Forelimb muscle (tissue), 1 donor: ENCODE results near the gene CYP1A2. TPM values are rescaled to one million over a fixed set of nuclear protein-coding genes. Genes with fewer than 3 reads are reported as not detected.

Source experiments
- DNase-seq: peaks from one replicate; pipeline ENCODE4 v3.0.0-alpha.2; 2013; ENCODE audit warnings: low read depth
- polyA plus RNA-seq: library from polyadenylated mRNA; unstranded; fragments of 120-200 nt; gene quantifications from one replicate; pipeline ENCODE4 v1.2.1, GENCODE V29; 2013; ENCODE audit not compliant: insufficient read length

The CYP1A2 gene
- polyA plus RNA-seq, 1 donor: 0.10 TPM

DNA sequence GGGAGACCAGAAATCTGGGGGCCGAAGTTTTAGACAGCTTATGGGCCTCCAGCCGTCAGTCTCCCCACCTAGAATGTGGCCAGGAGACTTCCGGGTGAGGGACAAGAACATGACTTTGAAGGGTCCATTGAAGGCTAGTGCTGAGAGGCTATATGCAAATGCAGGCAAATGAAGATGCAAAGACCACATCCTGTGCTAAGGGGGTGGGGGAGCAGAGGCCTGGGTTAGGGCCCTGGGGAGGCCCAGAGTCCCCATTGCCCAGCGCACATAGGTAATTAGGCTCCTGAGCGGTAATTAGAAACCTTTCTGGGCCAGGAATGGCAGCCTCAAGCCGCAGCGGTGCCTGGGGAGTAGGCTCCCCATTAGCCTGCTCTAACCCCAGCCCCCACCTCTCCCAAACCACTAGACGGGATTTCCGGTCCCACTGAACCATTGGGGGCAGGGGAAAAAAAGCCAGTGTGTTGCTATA lies 40.1 kb downstream of the CYP1A2 start:
- DNase-seq: no peak

GRCh38 chr15:74789171-74789631 lies 40.6 kb downstream of the CYP1A2 start:
- no peak for DNase-seq

GRCh38 chr15:74789741-74790079 lies 41.1 kb downstream of the CYP1A2 start:
- DNase-seq: no peak

GRCh38 chr15:74790080-74790916 lies 41.7 kb downstream of the CYP1A2 start:
- no peak for DNase-seq

DNA sequence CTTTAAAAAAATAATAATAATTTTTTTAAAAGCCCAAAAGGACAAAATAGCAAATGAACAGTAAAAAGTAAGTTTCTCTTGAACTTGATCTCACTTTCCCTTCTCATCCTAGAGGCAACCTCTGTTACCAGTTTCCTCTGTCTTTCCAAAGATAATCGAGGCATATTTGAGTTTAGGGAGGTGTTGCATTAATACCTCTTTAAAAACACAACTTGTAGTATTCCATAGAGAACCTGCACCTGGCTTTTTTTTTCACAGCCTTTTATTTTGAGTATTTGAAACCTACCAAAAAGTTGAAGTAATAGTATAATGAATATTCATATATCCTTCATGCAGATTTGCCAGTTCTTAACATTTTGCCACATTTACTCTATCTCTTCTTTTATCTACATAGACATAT lies 42.4 kb downstream of the CYP1A2 start:
- no peak for DNase-seq

- no peak for DNase-seq
Measured at GRCh38 chr15:74791667-74792066, 43.0 kb downstream of the CYP1A2 start.

DNA sequence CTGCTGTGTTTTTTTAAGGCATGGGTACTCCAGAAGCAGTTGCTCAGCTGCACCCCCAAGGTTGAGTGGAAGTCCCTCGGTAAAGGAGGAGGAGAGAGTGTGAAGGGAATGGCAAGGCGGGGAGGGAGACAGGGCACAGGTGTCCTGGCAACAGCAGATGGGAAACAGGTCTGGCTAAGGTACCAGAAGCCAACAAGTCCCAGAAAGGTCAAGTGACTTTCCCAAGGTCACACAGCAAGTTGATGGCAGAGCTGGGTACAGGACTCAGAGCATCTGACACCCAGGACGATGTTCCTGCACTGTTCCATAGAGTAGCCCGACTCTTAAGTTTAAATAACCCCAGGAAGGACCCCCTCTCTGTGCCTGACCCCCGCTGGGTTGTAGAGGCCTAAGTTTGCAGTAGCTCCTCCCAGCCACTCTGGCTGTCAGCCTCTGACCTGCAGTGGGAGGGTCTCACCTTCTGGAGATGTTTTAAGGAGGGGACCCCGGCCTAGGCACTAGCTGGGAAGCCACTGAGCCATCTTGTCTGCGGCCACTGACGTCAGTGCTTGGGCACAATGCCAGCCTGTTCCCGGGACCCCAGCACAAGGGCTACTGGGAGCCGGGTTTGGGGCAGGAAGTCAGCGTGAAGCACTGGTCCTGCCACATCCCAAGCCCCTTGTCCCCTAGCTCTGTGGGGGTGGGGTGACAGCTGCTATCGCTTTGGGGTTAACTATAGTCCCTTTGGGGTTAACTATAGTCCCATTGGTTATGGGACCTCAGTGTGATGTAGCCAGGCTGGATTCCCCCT lies 43.8 kb downstream of the CYP1A2 start:
- no peak for DNase-seq

DNA sequence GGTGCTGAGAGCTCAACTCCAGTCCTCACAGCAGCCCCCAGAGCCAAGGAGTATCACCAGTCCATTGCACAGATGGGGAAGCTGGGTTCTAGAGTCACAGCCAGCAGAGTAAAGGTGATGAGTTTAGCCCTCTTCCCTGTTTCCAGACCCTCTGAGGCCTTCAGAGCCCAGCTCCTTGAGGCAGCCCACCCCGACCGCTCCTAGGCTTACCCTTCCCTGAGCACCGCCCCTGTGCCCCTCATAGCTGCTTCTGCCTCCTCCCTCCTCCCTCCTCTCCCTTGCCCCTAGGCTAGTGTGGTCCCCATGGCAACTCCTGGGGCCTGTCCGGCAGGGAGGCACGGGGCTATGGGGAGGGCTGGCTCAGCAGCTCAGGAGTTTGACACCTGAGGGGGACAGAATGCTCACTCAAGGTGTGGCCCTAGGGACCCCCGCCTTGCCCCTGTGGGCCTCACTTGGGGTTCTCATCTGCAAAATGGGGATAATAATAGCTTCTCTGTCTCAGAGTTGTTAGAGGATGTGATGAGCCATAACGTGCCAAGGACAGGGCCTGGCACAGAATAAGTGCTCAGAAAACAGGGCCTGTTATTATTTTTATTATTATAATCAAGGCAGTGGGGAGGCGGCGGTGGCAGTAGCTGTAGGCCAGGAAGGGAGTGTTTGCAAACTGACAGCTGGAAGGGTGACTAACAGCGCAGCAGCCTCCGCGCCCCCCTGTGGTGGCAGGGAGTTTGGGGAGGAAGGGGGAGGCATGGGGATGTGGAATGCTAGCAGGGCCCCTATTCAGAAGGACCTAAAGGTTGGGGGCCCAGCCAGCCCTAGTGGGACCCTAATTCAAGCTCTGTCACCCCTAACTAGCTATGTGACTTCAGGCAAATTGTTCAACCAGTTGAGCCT lies 44.7 kb downstream of the CYP1A2 start:
- DNase-seq: no peak

DNA sequence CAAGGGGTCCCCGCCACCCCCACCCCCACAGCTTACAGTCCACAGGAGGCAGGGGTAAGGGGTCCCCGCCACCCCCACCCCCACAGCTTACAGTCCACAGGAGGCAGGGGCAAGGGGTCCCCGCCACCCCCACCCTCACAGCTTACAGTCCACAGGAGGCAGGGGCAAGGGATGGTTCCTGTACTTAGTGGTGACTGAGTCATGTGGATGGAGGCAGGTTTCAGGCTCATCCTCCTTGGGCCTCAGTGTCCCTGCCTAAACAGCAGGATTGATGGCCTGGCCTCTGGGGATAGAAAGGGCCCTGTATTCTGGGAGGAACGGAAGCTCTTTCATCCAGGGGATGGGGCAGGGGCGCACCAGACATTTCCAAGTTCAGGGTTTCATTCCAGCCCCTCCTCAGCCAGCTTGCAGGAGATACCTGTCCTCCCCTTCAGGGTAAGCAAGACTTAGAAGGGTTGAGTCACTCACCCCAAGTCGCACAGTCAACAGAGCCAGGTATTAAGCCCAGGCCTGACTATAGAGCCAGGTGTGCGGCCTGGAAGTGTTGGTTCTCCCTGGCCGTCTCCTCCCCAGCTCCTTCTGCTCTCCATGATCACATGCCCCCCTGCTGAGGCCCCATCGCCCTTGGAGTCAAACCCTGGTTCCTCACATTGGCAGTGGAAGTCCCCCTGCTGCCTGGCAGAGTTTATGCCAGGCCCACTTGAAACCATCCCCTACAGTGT lies 45.8 kb downstream of the CYP1A2 start:
- DNase-seq: no peak

DNA sequence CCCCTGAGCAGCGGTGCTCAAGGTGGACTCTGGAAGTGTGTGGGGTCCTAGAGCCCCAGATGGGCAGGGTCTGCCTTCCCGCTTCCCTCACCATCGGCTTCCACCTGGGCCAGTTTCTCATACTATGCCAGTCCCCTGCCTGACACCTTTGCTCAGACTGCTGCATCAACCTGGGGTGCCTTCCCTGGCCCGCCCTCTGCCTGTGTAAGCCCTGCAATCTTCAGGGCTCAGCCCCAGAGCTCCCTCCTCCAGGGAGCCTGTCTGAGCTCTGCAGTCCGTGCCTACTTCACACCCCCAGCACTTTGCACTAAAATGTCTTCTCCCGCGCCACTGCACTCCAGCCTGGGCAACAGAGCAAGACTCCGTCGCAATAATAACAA lies 46.3 kb downstream of the CYP1A2 start:
- DNase-seq: no peak

DNA sequence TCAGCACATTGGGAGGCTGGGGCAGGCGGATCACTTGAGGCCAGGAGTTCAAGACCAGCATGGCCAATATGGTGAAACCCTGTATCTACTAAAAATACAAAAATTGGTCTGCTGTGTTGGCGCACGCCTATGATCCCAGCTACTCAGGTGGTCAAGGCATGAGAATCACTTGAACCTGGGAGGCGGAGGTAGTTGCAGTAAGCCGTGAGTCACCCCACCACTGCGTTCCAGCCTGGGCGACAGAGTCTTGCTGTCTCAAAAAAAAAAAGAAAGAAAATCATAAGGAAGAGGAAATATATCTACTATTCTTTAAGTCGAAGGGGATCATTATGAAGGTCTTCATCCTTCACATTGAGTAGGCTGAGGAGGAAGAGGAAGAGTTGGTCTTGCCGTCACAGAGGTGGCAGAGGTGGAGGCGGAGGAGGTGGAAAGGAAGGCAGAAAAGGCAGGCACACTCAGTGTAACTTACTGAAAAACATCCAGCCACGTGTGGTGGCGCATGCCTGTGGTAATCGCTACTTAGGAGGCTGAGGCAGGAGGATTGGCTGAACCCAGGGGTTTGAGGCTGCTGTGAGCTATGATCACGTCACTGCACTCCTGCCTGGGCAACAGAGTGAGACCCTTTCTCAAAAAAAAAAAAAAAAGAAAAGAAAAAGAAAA lies 47.5 kb downstream of the CYP1A2 start:
- no peak for DNase-seq

DNA sequence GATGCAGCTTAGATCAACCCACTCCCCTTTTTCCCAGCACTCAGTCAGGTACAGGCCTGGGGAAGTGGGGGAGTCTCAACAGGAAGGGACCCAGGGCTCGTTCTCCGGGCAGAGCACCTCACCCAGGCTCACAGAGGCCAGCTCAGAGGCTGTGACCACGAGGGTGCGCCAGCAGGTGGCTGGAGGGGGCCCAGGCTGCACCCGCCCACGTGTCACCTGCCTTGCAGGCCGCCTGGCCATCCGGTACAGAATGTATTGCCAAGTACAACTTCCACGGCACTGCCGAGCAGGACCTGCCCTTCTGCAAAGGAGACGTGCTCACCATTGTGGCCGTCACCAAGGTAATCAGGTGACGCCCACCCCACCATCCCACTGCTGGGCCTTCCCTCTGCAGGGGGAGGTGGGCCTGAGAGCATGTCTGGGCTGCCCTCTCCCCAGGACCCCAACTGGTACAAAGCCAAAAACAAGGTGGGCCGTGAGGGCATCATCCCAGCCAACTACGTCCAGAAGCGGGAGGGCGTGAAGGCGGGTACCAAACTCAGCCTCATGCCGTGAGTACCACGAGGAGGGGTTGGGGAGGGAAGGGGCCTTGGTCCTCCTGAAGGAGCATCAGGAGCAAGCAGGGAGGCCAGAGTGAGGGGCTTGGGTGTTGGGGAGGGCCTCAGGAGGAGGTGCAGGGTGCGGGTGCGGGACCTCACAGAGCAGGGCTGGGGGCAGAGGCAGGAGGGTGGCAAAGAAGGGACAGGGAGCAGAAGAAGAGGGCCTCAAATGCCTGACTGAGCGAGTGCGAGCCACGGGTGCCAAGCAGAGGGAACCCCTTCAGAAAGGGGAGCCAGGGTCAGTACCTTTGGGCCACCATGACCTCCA lies 50.0 kb downstream of the CYP1A2 start:
- no peak for DNase-seq

- no peak for DNase-seq
Measured at GRCh38 chr15:74799255-74799855, 50.7 kb downstream of the CYP1A2 start.

DNA sequence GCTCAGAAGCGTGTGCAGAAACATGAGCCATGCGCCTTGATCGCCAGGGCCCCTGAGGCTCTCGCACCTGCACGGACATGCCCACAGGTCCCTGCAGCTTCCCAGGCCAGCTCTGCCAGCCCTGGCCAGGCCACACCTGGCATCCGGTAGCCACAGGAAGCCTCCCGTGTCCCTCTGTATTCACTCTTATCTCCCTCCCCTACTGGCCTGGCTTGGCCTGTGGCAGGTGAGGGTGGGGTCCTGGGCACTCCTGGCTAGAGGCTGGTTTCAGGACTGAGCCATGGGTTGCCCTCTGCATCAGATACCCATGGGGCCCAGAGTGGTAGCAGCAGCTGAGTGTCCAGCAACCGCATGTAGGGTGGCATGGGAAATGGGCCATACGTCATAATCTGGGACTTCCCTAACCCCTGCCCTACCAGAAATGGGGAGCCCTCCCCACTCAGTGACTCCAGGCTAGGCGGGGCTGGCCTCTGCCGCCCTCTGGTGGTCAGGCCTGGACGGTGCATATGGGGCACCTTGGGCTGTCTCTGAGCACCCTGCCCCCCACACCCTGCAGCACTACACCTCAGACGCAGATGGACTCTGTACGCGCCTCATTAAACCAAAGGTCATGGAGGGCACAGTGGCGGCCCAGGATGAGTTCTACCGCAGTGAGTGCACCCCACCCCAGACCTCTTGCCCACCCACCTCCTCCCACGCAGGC lies 51.4 kb downstream of the CYP1A2 start:
- no peak for DNase-seq

DNA sequence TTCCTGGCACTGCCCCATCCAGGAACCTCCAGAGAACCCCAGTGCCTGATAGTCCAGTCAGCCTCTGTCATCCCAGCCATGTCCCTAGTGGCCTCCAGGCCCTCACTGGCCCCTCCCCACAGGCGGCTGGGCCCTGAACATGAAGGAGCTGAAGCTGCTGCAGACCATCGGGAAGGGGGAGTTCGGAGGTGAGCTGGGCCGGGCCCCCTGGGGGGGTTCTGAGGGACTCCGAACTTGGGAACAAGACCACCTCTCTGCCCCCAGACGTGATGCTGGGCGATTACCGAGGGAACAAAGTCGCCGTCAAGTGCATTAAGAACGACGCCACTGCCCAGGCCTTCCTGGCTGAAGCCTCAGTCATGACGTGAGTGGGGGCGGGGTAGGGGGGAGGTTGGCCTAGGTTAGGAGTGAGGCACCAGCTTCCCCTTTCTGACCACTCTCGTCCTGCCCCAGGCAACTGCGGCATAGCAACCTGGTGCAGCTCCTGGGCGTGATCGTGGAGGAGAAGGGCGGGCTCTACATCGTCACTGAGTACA lies 52.0 kb downstream of the CYP1A2 start:
- no peak for DNase-seq

- no peak for DNase-seq
Measured at GRCh38 chr15:74801311-74801997, 52.8 kb downstream of the CYP1A2 start.

DNA sequence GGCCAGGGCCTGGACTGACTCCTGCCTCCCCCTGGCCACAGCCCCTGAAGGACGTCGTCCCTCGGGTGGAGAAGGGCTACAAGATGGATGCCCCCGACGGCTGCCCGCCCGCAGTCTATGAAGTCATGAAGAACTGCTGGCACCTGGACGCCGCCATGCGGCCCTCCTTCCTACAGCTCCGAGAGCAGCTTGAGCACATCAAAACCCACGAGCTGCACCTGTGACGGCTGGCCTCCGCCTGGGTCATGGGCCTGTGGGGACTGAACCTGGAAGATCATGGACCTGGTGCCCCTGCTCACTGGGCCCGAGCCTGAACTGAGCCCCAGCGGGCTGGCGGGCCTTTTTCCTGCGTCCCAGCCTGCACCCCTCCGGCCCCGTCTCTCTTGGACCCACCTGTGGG lies 53.6 kb downstream of the CYP1A2 start:
- no peak for DNase-seq
